ENCODE measurements around the gene GRIK4. TPM values are rescaled to one million over a fixed set of nuclear protein-coding genes. Genes with fewer than 3 reads are reported as not detected.

GRIK4 gene
- polyA plus RNA-seq, 1 experiment, result not detected

DNA sequence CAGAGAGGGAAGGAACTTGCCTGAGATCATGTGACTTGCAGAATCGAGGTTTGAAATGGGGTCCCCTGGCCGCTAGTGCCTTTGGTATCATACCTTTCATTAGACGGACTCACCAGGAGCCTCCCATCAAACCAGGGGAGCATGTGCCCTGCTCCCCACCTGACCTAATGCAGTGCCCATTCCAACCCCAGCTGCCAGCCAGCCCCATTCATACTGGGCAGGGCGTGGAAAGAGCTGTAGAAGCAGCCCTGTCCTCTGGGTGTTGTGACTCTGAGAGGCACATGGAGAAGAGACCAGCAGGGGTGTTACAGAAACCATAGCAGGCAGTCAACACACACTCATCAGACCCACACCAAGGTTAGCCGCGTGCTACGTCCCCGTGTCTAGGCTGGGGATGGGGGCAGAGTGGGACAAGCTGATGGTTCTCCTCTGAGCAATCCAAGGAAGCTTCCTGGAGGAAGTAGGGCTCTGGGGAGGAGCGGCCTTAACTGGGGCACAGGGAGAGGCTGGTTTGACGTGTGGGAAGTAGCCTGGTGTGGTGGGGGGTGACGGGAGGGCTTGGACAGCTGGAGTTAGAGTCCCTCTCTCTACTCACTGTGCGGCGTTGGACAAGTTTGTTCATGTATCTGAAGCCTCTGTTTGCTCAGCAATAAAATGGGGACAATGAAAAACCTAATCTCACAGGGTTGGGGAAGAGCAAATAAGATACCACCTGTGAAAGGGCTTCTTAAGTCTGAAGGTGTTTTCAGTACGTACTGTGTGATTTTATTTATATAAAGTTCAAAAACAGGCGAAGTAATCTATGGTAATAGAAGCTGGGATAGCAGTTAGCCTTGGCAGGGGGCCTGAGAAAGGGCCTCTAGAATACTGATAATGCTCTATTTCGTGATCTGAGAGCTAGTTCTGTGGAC, 14.0 kb downstream of the GRIK4 start:
- TF ChIP-seq, protein P1, sequence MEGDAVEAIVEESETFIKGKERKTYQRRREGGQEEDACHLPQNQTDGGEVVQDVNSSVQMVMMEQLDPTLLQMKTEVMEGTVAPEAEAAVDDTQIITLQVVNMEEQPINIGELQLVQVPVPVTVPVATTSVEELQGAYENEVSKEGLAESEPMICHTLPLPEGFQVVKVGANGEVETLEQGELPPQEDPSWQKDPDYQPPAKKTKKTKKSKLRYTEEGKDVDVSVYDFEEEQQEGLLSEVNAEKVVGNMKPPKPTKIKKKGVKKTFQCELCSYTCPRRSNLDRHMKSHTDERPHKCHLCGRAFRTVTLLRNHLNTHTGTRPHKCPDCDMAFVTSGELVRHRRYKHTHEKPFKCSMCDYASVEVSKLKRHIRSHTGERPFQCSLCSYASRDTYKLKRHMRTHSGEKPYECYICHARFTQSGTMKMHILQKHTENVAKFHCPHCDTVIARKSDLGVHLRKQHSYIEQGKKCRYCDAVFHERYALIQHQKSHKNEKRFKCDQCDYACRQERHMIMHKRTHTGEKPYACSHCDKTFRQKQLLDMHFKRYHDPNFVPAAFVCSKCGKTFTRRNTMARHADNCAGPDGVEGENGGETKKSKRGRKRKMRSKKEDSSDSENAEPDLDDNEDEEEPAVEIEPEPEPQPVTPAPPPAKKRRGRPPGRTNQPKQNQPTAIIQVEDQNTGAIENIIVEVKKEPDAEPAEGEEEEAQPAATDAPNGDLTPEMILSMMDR (IDR thresholded peaks at IDR 0.05; ENCODE audit: insufficient read depth, low read depth, low read length), result no peak
- CTCF ChIA-PET, result interaction anchor here (0.9 to 1.2 kb wide), 4 partner anchors 8 to 159 kb away, joined by 3 read pairs; no protein-coding TSS in a partner anchor

DNA sequence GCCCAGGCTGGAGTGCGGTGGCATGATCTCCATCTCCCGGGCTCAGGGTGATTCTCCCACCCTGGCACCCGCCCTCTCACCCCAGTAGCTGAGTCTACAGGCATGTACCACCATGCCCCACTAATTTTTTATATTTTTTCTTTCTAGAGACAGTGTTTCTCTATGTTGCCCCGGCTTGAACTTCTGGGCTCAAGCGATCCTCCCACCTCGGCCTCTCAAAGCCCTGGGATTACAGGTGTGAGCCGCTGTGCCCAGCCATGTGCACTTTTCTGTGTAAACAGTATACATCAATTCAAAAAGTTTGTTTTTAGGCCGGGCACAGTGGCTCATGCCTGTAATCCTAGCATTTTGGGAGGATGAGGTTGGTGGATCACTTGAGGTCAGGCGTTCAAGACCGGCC, 14.7 kb downstream of the GRIK4 start:
- no peaks in the 10 kb centered on the region for H3K36me3 ChIP-seq (ENCODE audit: control insufficient read depth, insufficient read depth, low read length)
- ChIA-PET POLR2A (no interaction called here), CTCF (interaction anchor here (0.9 to 1.2 kb wide), 4 partner anchors 9 to 159 kb away, joined by 3 read pairs; no protein-coding TSS in a partner anchor)
- no peak for DNase-seq (ENCODE audit: low read depth)
- no peak overlapping the region for H3K4me3 ChIP-seq (ENCODE audit: low read depth, low read length)
- TF ChIP-seq, protein P1 (IDR thresholded peaks at IDR 0.05; ENCODE audit: insufficient read depth, low read depth, low read length), result no peak
- H3K27me3 ChIP-seq (ENCODE audit: control insufficient read depth, insufficient read depth, low read length), result peaks cover 9% of the 10 kb centered on the region

More for the DNA sequence above, 14.0 kb downstream of the GRIK4 start:
- Histone ChIP-seq H3K27me3 (ENCODE audit: control insufficient read depth, insufficient read depth, low read length) (peaks cover 7% of the 10 kb centered on the region), H3K4me3 (ENCODE audit: low read depth, low read length) (no peak overlapping the region), H3K36me3 (ENCODE audit: control insufficient read depth, insufficient read depth, low read length) (no peaks in the 10 kb centered on the region)
- POLR2A ChIA-PET, result no interaction called here
- no peak for DNase-seq (ENCODE audit: low read depth)

DNA sequence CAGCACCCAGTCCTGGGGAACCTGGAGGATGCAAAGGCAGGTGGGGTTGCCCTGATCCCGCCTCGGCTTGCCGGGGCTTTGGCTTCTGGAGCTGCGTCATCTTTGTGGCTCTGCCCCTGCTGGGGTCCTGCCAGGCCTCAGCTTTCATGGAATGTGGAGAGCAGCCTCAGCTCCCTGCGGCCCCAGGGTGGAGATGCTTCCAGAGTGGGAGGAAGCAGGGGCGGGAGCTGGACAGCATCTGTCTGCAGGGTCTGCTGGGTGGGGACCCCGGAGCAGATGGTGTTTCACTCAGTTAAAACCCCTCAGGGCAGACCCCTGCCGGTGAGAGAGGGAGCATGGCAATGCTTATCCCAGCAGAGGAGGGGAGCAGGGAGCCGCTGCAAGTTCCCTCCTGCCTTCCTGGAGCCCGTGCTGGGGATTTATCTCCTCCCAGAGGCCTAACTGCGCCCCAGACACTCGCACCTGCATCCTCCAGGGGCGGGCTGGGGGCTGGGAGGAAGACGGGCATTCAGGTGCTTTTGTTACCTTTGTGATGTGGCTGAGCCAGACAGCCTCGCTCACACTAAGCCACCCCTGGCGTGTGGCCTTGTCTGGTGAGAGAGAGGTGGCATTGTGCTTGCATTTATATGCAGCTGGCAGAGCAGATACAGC, 15.7 kb downstream of the GRIK4 start:
- peaks cover 9% of the 10 kb centered on the region for H3K27me3 ChIP-seq (ENCODE audit: control insufficient read depth, insufficient read depth, low read length)
- H3K36me3 ChIP-seq (ENCODE audit: control insufficient read depth, insufficient read depth, low read length), result no peaks in the 10 kb centered on the region
- POLR2A ChIA-PET, result no interaction called here
- CTCF ChIA-PET, result interaction anchor here (0.7 to 3.8 kb wide), 5 partner anchors 13 to 426 kb away, joined by 3 to 13 read pairs (median 4); partner anchors contain the start of gene GRIK4
- no peak overlapping the region for H3K4me3 ChIP-seq (ENCODE audit: low read depth, low read length)
- no peak for DNase-seq (ENCODE audit: low read depth)
- TF ChIP-seq, protein P1 (IDR thresholded peaks at IDR 0.05; ENCODE audit: insufficient read depth, low read depth, low read length), result no peak

DNA sequence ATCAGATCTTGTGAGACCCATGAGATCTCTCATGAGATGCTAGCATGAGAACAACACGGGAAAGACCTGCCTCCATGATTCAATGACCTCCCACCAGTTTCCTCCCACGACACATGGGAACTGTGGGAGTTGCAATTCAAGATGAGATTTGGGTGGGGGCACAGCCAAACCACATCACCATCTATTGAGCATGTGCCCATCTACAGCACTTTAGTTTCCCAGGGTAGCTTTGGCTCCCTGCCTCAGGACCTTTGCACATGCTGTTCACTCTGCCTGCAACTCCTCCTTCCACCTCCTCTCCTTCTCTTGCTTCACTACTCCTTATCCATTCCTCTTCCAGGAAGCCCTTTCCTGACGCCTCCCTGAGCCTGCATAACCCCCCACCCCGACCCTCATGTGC, 17.2 kb downstream of the GRIK4 start:
- Histone ChIP-seq H3K36me3 (ENCODE audit: control insufficient read depth, insufficient read depth, low read length) (no peaks in the 10 kb centered on the region), H3K27me3 (ENCODE audit: control insufficient read depth, insufficient read depth, low read length) (peaks cover 9% of the 10 kb centered on the region), H3K4me3 (ENCODE audit: low read depth, low read length) (no peak overlapping the region)
- DNase-seq (ENCODE audit: low read depth), result no peak
- ChIA-PET POLR2A (no interaction called here), CTCF (interaction anchor here (3.8 kb wide), 1 partner anchor 18 kb away, joined by 13 read pairs; the partner anchor contains the start of gene GRIK4)
- TF ChIP-seq, protein P1 (IDR thresholded peaks at IDR 0.05; ENCODE audit: insufficient read depth, low read depth, low read length), result no peak

DNA sequence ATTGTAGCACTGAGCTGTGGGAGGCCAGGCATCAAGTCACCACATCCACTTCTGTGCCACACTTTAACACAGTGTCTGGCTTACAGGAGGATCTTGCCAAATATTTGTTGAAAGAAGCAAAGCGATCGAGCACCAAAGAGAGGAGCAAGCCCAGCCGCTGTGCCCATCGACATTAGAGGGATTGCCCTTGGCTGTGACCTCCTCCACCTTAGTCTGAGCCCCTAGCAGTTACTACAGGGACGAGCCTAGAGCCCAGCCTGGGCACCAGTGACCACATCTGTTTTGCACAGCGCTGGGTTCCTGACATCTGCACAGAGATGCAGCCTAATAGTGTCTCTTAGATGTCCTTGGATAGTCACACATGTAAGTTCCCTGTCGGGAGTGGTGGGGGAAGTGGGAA, 17.7 kb downstream of the GRIK4 start:
- H3K4me3 ChIP-seq (ENCODE audit: low read depth, low read length), result no peak overlapping the region
- peaks cover 9% of the 10 kb centered on the region for H3K27me3 ChIP-seq (ENCODE audit: control insufficient read depth, insufficient read depth, low read length)
- H3K36me3 ChIP-seq (ENCODE audit: control insufficient read depth, insufficient read depth, low read length), result no peaks in the 10 kb centered on the region
- CTCF ChIA-PET, result interaction anchor here (3.8 kb wide), 1 partner anchor 18 kb away, joined by 13 read pairs; the partner anchor contains the start of gene GRIK4
- TF ChIP-seq, protein P1 (IDR thresholded peaks at IDR 0.05; ENCODE audit: insufficient read depth, low read depth, low read length), result no peak
- POLR2A ChIA-PET, result no interaction called here
- DNase-seq (ENCODE audit: low read depth), result no peak

Data from BJ (cell line).